ENCODE results near the gene SFTPD. TPM values are rescaled to one million over a fixed set of nuclear protein-coding genes. Genes with fewer than 3 reads are reported as not detected.

SFTPD gene
- total and polyA plus RNA-seq, 9 donors = 0.91 to 2.7 (median 1.2) TPM

GRCh38 chr10:79937701-79938151, 11.2 kb downstream of the SFTPD start:
- Histone ChIP-seq H3K9me3 (replicated peaks; ENCODE audit: control insufficient read depth, low read depth, low read length) (no peaks in the 10 kb centered on the region), H3K27me3 (ENCODE audit: control insufficient read depth, insufficient read depth, low read length) (no peaks in the 10 kb centered on the region), H3K4me3 (ENCODE audit: low read length) (no peak overlapping the region), H3K27ac (ENCODE audit: low read length) (peak overlapping the region; percentile 91), H3K4me1 (ENCODE audit: control insufficient read depth, insufficient read depth, low read length) (peaks cover 53% of the 10 kb centered on the region), H3K36me3 (ENCODE audit: control insufficient read depth, insufficient read depth, low read length) (no peaks in the 10 kb centered on the region)
- WGBS (ENCODE audit: insufficient coverage) = 75% methylated on average over 9 of the region's 10 CpGs
- peak; percentile 82 for DNase-seq

DNA sequence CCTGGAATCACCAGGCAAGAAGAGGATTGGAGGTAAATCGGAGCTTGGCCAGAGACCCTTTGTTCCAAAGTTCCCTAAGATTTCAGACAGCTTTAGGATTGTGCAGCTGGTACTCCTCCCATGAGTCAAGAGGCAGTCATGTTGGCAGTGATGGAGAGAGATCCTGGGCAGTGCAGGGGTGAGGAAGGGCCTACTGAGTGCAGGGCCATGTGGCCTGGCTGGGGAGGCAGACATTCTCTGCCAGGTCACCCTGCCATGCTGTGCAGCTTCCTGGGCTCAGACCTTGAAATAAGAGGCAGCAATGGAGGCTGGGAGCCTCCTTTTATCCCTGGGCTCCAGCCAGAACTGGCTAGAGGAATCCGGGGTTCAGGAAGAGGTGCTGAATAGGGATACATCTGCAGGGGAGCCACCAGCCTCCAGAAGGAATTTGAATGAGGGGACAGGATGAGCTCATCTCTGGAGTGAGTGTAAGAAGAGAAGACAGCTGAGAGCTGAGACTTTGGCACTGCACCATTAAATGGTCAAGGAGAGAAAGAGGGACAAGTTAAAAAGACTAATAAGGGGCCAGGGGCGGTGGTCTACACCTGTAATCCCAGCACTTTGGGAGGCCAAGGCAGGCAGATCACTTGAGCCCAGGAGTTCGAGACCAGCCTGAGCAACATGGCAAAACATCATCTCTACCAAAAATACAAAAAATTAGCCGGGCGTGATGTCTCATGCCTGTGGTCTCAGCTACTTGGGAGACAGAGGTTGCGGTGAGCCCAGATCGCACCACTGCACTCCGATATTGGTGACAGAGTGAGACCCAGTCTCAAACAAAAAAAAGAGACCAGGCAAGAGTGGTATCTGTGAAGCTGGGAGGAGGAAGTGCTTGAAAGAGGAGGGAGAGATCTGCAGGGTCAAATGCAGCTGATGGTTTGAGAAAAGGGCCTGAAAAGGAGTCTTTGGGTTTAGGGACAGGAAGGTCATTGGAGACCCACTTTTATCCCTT, 12.0 kb downstream of the SFTPD start:
- no peaks in the 10 kb centered on the region for H3K27me3 ChIP-seq (ENCODE audit: control insufficient read depth, insufficient read depth, low read length)
- no peaks in the 10 kb centered on the region for H3K36me3 ChIP-seq (ENCODE audit: control insufficient read depth, insufficient read depth, low read length)
- no peak overlapping the region for H3K4me3 ChIP-seq (ENCODE audit: low read length)
- no peaks in the 10 kb centered on the region for H3K9me3 ChIP-seq (replicated peaks; ENCODE audit: control insufficient read depth, low read depth, low read length)
- H3K4me1 ChIP-seq (ENCODE audit: control insufficient read depth, insufficient read depth, low read length) = peaks cover 53% of the 10 kb centered on the region
- H3K27ac ChIP-seq (ENCODE audit: low read length) = peak overlapping the region; percentile 91
- WGBS (ENCODE audit: insufficient coverage) = 85% methylated on average over 9 of the region's 9 CpGs
- DNase-seq = peak; percentile 70

GRCh38 chr10:79933961-79934360, 14.9 kb downstream of the SFTPD start:
- peaks cover 42% of the 10 kb centered on the region for H3K4me1 ChIP-seq (ENCODE audit: control insufficient read depth, insufficient read depth, low read length)
- H3K36me3 ChIP-seq (ENCODE audit: control insufficient read depth, insufficient read depth, low read length) = no peaks in the 10 kb centered on the region
- H3K4me3 ChIP-seq (ENCODE audit: low read length) = no peak overlapping the region
- H3K27me3 ChIP-seq (ENCODE audit: control insufficient read depth, insufficient read depth, low read length) = peaks cover 7% of the 10 kb centered on the region
- H3K9me3 ChIP-seq (replicated peaks; ENCODE audit: control insufficient read depth, low read depth, low read length) = no peaks in the 10 kb centered on the region
- H3K27ac ChIP-seq (ENCODE audit: low read length) = no peak overlapping the region
- WGBS (ENCODE audit: insufficient coverage) = no CpG with 5 or more reads among the region's 3 CpGs
- no peak for DNase-seq

- Histone ChIP-seq H3K27ac (ENCODE audit: low read length) (no peak overlapping the region), H3K36me3 (ENCODE audit: control insufficient read depth, insufficient read depth, low read length) (no peaks in the 10 kb centered on the region), H3K4me1 (ENCODE audit: control insufficient read depth, insufficient read depth, low read length) (peaks cover 32% of the 10 kb centered on the region), H3K4me3 (ENCODE audit: low read length) (no peak overlapping the region), H3K27me3 (ENCODE audit: control insufficient read depth, insufficient read depth, low read length) (peaks cover 7% of the 10 kb centered on the region), H3K9me3 (replicated peaks; ENCODE audit: control insufficient read depth, low read depth, low read length) (no peaks in the 10 kb centered on the region)
- no CpG with 5 or more reads among the region's 4 CpGs for WGBS (ENCODE audit: insufficient coverage)
- no peak for DNase-seq
Observed at GRCh38 chr10:79932841-79933379, 16.0 kb downstream of the SFTPD start.

DNA sequence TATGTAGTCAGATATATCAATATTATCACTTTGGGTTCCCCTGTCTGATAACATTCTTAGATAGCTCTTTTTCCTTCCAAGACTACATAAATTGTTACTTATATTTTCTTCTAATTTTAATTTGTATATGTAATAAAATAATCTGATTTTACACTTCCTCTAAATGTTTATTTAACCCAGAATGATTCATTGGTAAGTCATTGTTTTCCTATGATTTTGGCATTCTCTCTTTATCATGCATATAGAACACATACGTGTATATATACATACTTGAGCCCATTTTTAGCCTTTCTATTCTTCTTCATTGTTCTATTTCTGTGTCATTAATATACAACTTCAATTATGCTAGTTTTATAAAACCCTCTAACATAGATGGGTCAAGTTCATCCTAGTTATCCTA, 16.6 kb downstream of the SFTPD start:
- DNase-seq = no peak
- H3K27me3 ChIP-seq (ENCODE audit: control insufficient read depth, insufficient read depth, low read length) = peaks cover 7% of the 10 kb centered on the region
- H3K4me1 ChIP-seq (ENCODE audit: control insufficient read depth, insufficient read depth, low read length) = peaks cover 26% of the 10 kb centered on the region
- no peak overlapping the region for H3K27ac ChIP-seq (ENCODE audit: low read length)
- no peak overlapping the region for H3K4me3 ChIP-seq (ENCODE audit: low read length)
- no peaks in the 10 kb centered on the region for H3K36me3 ChIP-seq (ENCODE audit: control insufficient read depth, insufficient read depth, low read length)
- H3K9me3 ChIP-seq (replicated peaks; ENCODE audit: control insufficient read depth, low read depth, low read length) = no peaks in the 10 kb centered on the region
- WGBS (ENCODE audit: insufficient coverage) = no CpG with 5 or more reads among the region's 1 CpG

DNA sequence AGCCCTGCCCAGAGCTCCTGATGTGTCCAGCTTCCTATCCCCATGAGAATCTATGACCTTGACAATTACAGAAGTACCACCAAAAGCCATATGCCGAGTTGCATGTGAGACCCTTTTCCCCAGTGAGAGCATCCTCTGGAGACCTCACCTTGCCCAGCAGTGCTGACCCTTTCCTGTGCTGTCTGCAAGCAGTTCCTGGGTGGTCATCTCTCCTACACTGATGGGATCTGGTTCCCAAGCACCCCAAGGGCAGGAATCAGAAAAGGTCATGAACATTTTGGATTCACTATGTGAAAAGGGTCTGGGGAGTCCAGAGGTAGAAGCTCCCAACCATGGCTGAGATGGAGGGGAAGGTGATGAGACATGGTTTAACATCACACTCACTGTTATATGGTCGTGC, 18.2 kb downstream of the SFTPD start:
- no peak for DNase-seq
- no peak overlapping the region for H3K4me3 ChIP-seq (ENCODE audit: low read length)
- H3K27ac ChIP-seq (ENCODE audit: low read length) = no peak overlapping the region
- 67% methylated on average over 1 of the region's 2 CpGs for WGBS (ENCODE audit: insufficient coverage)
- H3K27me3 ChIP-seq (ENCODE audit: control insufficient read depth, insufficient read depth, low read length) = peaks cover 7% of the 10 kb centered on the region
- no peaks in the 10 kb centered on the region for H3K9me3 ChIP-seq (replicated peaks; ENCODE audit: control insufficient read depth, low read depth, low read length)
- peaks cover 13% of the 10 kb centered on the region for H3K4me1 ChIP-seq (ENCODE audit: control insufficient read depth, insufficient read depth, low read length)
- no peaks in the 10 kb centered on the region for H3K36me3 ChIP-seq (ENCODE audit: control insufficient read depth, insufficient read depth, low read length)

- no peak for DNase-seq
- peaks cover 7% of the 10 kb centered on the region for H3K27me3 ChIP-seq (ENCODE audit: control insufficient read depth, insufficient read depth, low read length)
- H3K4me1 ChIP-seq (ENCODE audit: control insufficient read depth, insufficient read depth, low read length) = peaks cover 13% of the 10 kb centered on the region
- H3K36me3 ChIP-seq (ENCODE audit: control insufficient read depth, insufficient read depth, low read length) = no peaks in the 10 kb centered on the region
- 78% methylated on average over 2 of the region's 4 CpGs for WGBS (ENCODE audit: insufficient coverage)
- no peak overlapping the region for H3K27ac ChIP-seq (ENCODE audit: low read length)
- no peaks in the 10 kb centered on the region for H3K9me3 ChIP-seq (replicated peaks; ENCODE audit: control insufficient read depth, low read depth, low read length)
- H3K4me3 ChIP-seq (ENCODE audit: low read length) = no peak overlapping the region
Observed at GRCh38 chr10:79930267-79930666, 18.6 kb downstream of the SFTPD start.

DNA sequence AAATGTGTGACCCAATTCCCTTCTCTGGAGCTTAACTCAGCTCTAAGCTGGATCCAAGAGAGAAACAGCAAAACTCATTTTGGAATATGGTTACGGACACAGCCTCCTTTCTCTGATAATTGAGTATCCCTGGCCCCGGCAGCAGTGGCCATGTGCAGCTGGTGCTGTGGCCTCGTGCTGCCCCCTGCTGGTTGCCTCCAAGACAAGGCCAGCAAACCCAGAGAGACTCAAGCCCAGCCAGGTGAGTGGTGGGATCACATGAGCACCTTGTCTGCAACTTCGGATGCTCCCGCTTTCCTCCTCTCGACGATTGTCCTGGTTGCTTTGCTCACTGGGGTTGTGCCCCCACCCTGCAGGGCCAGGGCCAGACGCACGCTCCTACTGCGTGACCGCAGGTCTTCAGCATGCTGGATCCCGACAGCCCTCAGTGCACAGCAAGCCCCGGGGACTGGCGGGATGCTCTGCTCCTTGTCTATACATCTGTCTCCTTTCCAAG, 19.4 kb downstream of the SFTPD start:
- H3K4me1 ChIP-seq (ENCODE audit: control insufficient read depth, insufficient read depth, low read length) = peaks cover 5% of the 10 kb centered on the region
- H3K4me3 ChIP-seq (ENCODE audit: low read length) = no peak overlapping the region
- no peaks in the 10 kb centered on the region for H3K36me3 ChIP-seq (ENCODE audit: control insufficient read depth, insufficient read depth, low read length)
- WGBS (ENCODE audit: insufficient coverage) = 13% methylated on average over 14 of the region's 14 CpGs
- H3K9me3 ChIP-seq (replicated peaks; ENCODE audit: control insufficient read depth, low read depth, low read length) = no peaks in the 10 kb centered on the region
- H3K27me3 ChIP-seq (ENCODE audit: control insufficient read depth, insufficient read depth, low read length) = peaks cover 7% of the 10 kb centered on the region
- peak; percentile 82 for DNase-seq
- H3K27ac ChIP-seq (ENCODE audit: low read length) = no peak overlapping the region

GRCh38 chr10:79928028-79928583, 20.8 kb downstream of the SFTPD start:
- Histone ChIP-seq H3K9me3 (replicated peaks; ENCODE audit: control insufficient read depth, low read depth, low read length) (no peaks in the 10 kb centered on the region), H3K36me3 (ENCODE audit: control insufficient read depth, insufficient read depth, low read length) (peaks cover 7% of the 10 kb centered on the region), H3K4me1 (ENCODE audit: control insufficient read depth, insufficient read depth, low read length) (peaks cover 3% of the 10 kb centered on the region), H3K4me3 (ENCODE audit: low read length) (no peak overlapping the region), H3K27ac (ENCODE audit: low read length) (no peak overlapping the region), H3K27me3 (ENCODE audit: control insufficient read depth, insufficient read depth, low read length) (peaks cover 7% of the 10 kb centered on the region)
- WGBS (ENCODE audit: insufficient coverage) = 71% methylated on average over 2 of the region's 7 CpGs
- DNase-seq = no peak
